A549 (cell line): ENCODE measurements around the gene MYO18B. TPM values are rescaled to one million over a fixed set of nuclear protein-coding genes. Genes with fewer than 3 reads are reported as not detected.

Experiments used
- ATAC-seq, 2 experiments: fragments of 200-7000 bp in 1 of 2; fragments of >200 bp in 1 of 2; cut with Nextera tagmentation in 1 of 2; cut with Tn5 transposase in 1 of 2; 3 replicates each; pipeline versions ENCODE4 v1.8.0 to v1.9.1; 2018 to 2020; ENCODE audit warnings: mild to moderate bottlenecking in 1 of 2, moderate library complexity in 1 of 2
- CTCF ChIA-PET: fragments of 300-600 bp; sonication (Branson Sonifier 250); formaldehyde crosslinking; extraction: SDS; loops from one replicate; lab custom pipeline; 2021; ENCODE audit warnings: antibody characterized with exemption, inconsistent platforms; lab: Yijun Ruan, JAX
- POLR2A ChIA-PET: fragments of 350-600 bp; formaldehyde crosslinking; extraction: SDS; loops from one replicate; lab custom pipeline; 2021; ENCODE audit warnings: antibody characterized with exemption, inconsistent platforms; lab: Yijun Ruan, JAX
- DNase-seq, 2 experiments: peaks; one replicate each; pipeline versions ENCODE4 v3.0.0 to v3.0.0-alpha.2; 2011 to 2016; ENCODE audit warnings: low read depth in 1 of 2, low spot score in 1 of 2
- FAIRE-seq: peaks from 2 replicates; lab custom pipeline; 2011; peaks lifted over from hg19 to GRCh38; lab: Jason Lieb, UNC
- H3K27ac ChIP-seq, 2 experiments: fragments of >200 bp; sonication (Bioruptor Twin); formaldehyde crosslinking; 3 replicates each; pipeline ENCODE4 v1.5.1; 2016 to 2017
- H3K4me1 ChIP-seq: fragments of >200 bp; sonication (Bioruptor Twin); formaldehyde crosslinking; 3 replicates; pipeline ENCODE4 v1.6.1; 2016
- H3K4me2 ChIP-seq: fragments of >200 bp; sonication (Bioruptor Twin); formaldehyde crosslinking; 3 replicates; pipeline ENCODE4 v1.6.1; 2016
- H3K4me3 ChIP-seq: fragments of >200 bp; sonication (Bioruptor Twin); formaldehyde crosslinking; 3 replicates; pipeline ENCODE4 v1.5.1; 2016
- H3K9me3 ChIP-seq: fragments of >200 bp; sonication (Bioruptor Twin); formaldehyde crosslinking; 3 replicates; pipeline ENCODE4 v1.6.1; 2016
- CEBPB ChIP-seq, 2 experiments: fragments of >200 bp in 1 of 2; sonication (Bioruptor Twin) in 1 of 2; formaldehyde crosslinking in 1 of 2; IDR thresholded peaks; 2 replicates each; pipeline ENCODE4 v1.6.1; 2012 to 2016
- CHD4 ChIP-seq: fragments of 200-600 bp; sonication (generic); IDR thresholded peaks from 2 replicates; pipeline ENCODE4 v1.6.1; 2016; ENCODE audit warnings: antibody characterized with exemption, mild to moderate bottlenecking, borderline replicate concordance
- EP300 ChIP-seq, 2 experiments: fragments of >200 bp; sonication (Bioruptor Twin); formaldehyde crosslinking; IDR thresholded peaks; 2 replicates in 1 of 2; 3 replicates in 1 of 2; pipeline ENCODE4 v1.6.1; 2016 to 2017
- FOSB ChIP-seq: fragments of 250-450 bp; sonication (Bioruptor Pico); IDR thresholded peaks from 2 replicates; pipeline ENCODE4 v1.5.0; 2020; ENCODE audit warnings: mild to moderate bottlenecking, moderate library complexity
- FOSL2 ChIP-seq, 2 experiments: fragments of 450-650 bp in 1 of 2; fragments of >200 bp in 1 of 2; sonication (Bioruptor Twin) in 1 of 2; formaldehyde crosslinking; IDR thresholded peaks; 2 replicates each; pipeline versions ENCODE4 v1.5.0 to v1.6.1; 2016 to 2020; ENCODE audit warnings: mild to moderate bottlenecking in 1 of 2, moderate library complexity in 1 of 2
- FOXS1 ChIP-seq: fragments of 250-450 bp; sonication (Bioruptor Pico); IDR thresholded peaks from 2 replicates; pipeline ENCODE4 v1.5.0; 2020; ENCODE audit warnings: mild to moderate bottlenecking, moderate library complexity
- HDAC2 ChIP-seq: fragments of 200-600 bp; sonication (generic); IDR thresholded peaks from 2 replicates; pipeline ENCODE4 v1.6.1; 2016
- HES2 ChIP-seq: fragments of >200 bp; sonication (Bioruptor Twin); formaldehyde crosslinking; IDR thresholded peaks from 2 replicates; pipeline ENCODE4 v1.6.1; 2016
- HOXA7 ChIP-seq: fragments of 250-450 bp; sonication (Bioruptor Pico); IDR thresholded peaks from 2 replicates; pipeline ENCODE4 v1.5.0; 2020; ENCODE audit warnings: mild to moderate bottlenecking, moderate library complexity
- MAZ ChIP-seq: fragments of 150-350 bp; IDR thresholded peaks from 2 replicates; pipeline ENCODE4 v1.6.1; 2014; ENCODE audit warnings: antibody characterized with exemption, low read depth, low read length, borderline replicate concordance
- NFE2L2 ChIP-seq: fragments of 150-350 bp; conservative IDR thresholded peaks from 2 replicates; pipeline ENCODE4 v1.6.1; 2014; ENCODE audit warnings: low read length
- NPAS2 ChIP-seq: fragments of 250-450 bp; sonication (Bioruptor Pico); IDR thresholded peaks from 2 replicates; pipeline ENCODE4 v1.8.0; 2022; ENCODE audit warnings: mild to moderate bottlenecking, moderate library complexity, borderline replicate concordance
- NR3C1 ChIP-seq: fragments of >200 bp; sonication (Bioruptor Twin); formaldehyde crosslinking; IDR thresholded peaks from 3 replicates; pipeline ENCODE4 v1.6.1; 2017
- PHF8 ChIP-seq: fragments of 200-600 bp; sonication (generic); IDR thresholded peaks from 2 replicates; pipeline ENCODE4 v1.6.1; 2016; ENCODE audit warnings: low read depth, mild to moderate bottlenecking, antibody characterized with exemption, moderate library complexity, borderline replicate concordance
- RFX5 ChIP-seq: fragments of 450-650 bp; IDR thresholded peaks from 2 replicates; pipeline ENCODE4 v1.7.1; 2014; ENCODE audit warnings: antibody characterized with exemption, mild to moderate bottlenecking, moderate library complexity
- SREBF2 ChIP-seq: fragments of 450-650 bp; IDR thresholded peaks from 2 replicates; pipeline ENCODE4 v1.6.1; 2014; ENCODE audit warnings: mild to moderate bottlenecking, moderate library complexity
- TFCP2L1 ChIP-seq: fragments of 250-450 bp; sonication (Bioruptor Pico); IDR thresholded peaks from 2 replicates; pipeline ENCODE4 v1.5.0; 2021; ENCODE audit warnings: mild to moderate bottlenecking
- TP53 ChIP-seq: fragments of 250-450 bp; sonication (Bioruptor Pico); IDR thresholded peaks from 2 replicates; pipeline ENCODE4 v1.5.0; 2021; ENCODE audit warnings: mild to moderate bottlenecking, moderate library complexity
- ZFP36 ChIP-seq: fragments of 450-650 bp; IDR thresholded peaks from 2 replicates; pipeline ENCODE4 v1.6.1; 2014; ENCODE audit warnings: borderline replicate concordance; ENCODE audit not compliant: partially characterized antibody
- WGBS: methylation state at CpG from one replicate; pipeline ENCODE4 v1.1.6; 2017; ENCODE audit errors: missing lambda C conversion rate; 5-methylcytosine and 5-hydroxymethylcytosine counted together
- polyA plus RNA-seq, 4 experiments: library from polyadenylated mRNA; depleted of rRNA in 3 of 4; stranded (reverse); fragments of >200 nt; fragmentation: RNase III in 1 of 4; extraction: RNeasy Plus Mini Kit Qiagen cat#74134 plus additional on column Dnase treatment in 1 of 4; gene quantifications; 2 replicates in 3 of 4; 3 replicates in 1 of 4; pipeline ENCODE4 v1.2.3, GENCODE V29; 2011 to 2017
- TF ChIP-seq, protein P1 (sequence below): IDR thresholded peaks from 2 replicates; pipeline ENCODE4 v1.6.1; 2012; ENCODE audit warnings: low read depth, borderline replicate concordance
- TF ChIP-seq, protein P2 (sequence below): fragments of 150-350 bp; IDR thresholded peaks from 2 replicates; pipeline ENCODE4 v1.6.1; 2014; ENCODE audit warnings: low read depth, mild to moderate bottlenecking, low read length
- TF ChIP-seq, protein P3 (sequence below): fragments of >200 bp; sonication (Bioruptor Twin); formaldehyde crosslinking; IDR thresholded peaks from 3 replicates; pipeline ENCODE4 v1.5.1; 2016
- TF ChIP-seq, protein P4 (sequence below): IDR thresholded peaks from 2 replicates; pipeline ENCODE4 v1.6.1; 2012

MYO18B gene
- polyA plus RNA-seq, 2 of the 4 experiments (the other 2 are of a cell fraction), result 0.01 TPM

GRCh38 chr22:26066534-26066933 is 324.5 kb downstream of the MYO18B start:
- TF ChIP-seq MAZ, result no peak
- TF ChIP-seq NFE2L2, result no peak
- TF ChIP-seq TFCP2L1 (CRISPR knock-in tag), result no peak
- Histone ChIP-seq H3K27ac (no peak overlapping the region), H3K4me2 (no peak overlapping the region), H3K4me1 (no peaks in the 10 kb centered on the region), H3K9me3 (no peaks in the 10 kb centered on the region), H3K4me3 (no peak overlapping the region)
- CTCF ChIA-PET, result no interaction called here
- WGBS, result 45% methylated on average over 6 of the region's 6 CpGs
- DNase-seq, result no peak
- no peak for FAIRE-seq
- POLR2A ChIA-PET, result no interaction called here
- ATAC-seq, result no peak

GRCh38 chr22:26068571-26068970 is 326.6 kb downstream of the MYO18B start:
- Histone ChIP-seq H3K4me1 (no peaks in the 10 kb centered on the region), H3K4me3 (no peak overlapping the region), H3K4me2 (no peak overlapping the region), H3K27ac (no peak overlapping the region), H3K9me3 (no peaks in the 10 kb centered on the region)
- ChIA-PET CTCF (interaction anchor here (1.0 kb wide), 1 partner anchor 17 kb away, joined by 3 read pairs; no protein-coding TSS in a partner anchor), POLR2A (no interaction called here)
- no peak for FAIRE-seq
- no peak for DNase-seq
- no peak for ATAC-seq
- 11% methylated on average over 3 of the region's 3 CpGs for WGBS
- TF ChIP-seq RFX5, result no peak
- TF ChIP-seq CEBPB (IDR thresholded peaks at IDR 0.05), result no peak
- TF ChIP-seq EP300 (IDR thresholded peaks at IDR 0.05), result no peak
- TF ChIP-seq, protein P1, sequence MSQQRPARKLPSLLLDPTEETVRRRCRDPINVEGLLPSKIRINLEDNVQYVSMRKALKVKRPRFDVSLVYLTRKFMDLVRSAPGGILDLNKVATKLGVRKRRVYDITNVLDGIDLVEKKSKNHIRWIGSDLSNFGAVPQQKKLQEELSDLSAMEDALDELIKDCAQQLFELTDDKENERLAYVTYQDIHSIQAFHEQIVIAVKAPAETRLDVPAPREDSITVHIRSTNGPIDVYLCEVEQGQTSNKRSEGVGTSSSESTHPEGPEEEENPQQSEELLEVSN, result no peak
- no peak for TF ChIP-seq TFCP2L1 (CRISPR knock-in tag)
- TF ChIP-seq HOXA7 (CRISPR knock-in tag), result no peak
- no peak for TF ChIP-seq FOSB (CRISPR knock-in tag)

DNA sequence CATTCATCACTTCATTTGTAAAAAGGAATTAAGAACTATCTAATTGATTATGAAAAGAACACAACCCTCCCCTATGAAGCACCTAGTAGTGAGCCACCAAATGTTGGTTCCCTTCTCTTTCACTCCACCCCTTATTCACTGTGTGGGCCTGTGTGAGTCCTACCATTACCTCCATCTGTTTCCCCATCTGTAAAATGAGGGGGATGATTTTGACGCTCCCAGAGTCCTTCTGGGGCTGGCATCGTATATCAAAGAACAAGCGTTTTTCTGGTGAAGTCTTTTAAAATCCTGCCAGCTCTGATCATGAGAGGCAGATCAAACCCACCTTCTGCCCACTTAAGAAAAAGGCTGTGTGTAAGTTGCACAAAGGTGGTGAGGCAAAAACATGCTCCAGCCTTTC is 330.6 kb downstream of the MYO18B start:
- CTCF ChIA-PET, result no interaction called here
- no peak for DNase-seq
- no peak for ATAC-seq
- no peak for TF ChIP-seq CHD4
- TF ChIP-seq PHF8, result no peak
- no peak for TF ChIP-seq TP53 (CRISPR knock-in tag)
- TF ChIP-seq FOSL2 (IDR thresholded peaks at IDR 0.05), result no peak
- no peak for TF ChIP-seq FOSL2 (CRISPR knock-in tag; IDR thresholded peaks at IDR 0.05)
- no peak for TF ChIP-seq HDAC2
- TF ChIP-seq HES2, result no peak
- no peak for TF ChIP-seq FOXS1
- TF ChIP-seq, protein P2, sequence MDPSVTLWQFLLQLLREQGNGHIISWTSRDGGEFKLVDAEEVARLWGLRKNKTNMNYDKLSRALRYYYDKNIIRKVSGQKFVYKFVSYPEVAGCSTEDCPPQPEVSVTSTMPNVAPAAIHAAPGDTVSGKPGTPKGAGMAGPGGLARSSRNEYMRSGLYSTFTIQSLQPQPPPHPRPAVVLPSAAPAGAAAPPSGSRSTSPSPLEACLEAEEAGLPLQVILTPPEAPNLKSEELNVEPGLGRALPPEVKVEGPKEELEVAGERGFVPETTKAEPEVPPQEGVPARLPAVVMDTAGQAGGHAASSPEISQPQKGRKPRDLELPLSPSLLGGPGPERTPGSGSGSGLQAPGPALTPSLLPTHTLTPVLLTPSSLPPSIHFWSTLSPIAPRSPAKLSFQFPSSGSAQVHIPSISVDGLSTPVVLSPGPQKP, result no peak
- TF ChIP-seq, protein P3, sequence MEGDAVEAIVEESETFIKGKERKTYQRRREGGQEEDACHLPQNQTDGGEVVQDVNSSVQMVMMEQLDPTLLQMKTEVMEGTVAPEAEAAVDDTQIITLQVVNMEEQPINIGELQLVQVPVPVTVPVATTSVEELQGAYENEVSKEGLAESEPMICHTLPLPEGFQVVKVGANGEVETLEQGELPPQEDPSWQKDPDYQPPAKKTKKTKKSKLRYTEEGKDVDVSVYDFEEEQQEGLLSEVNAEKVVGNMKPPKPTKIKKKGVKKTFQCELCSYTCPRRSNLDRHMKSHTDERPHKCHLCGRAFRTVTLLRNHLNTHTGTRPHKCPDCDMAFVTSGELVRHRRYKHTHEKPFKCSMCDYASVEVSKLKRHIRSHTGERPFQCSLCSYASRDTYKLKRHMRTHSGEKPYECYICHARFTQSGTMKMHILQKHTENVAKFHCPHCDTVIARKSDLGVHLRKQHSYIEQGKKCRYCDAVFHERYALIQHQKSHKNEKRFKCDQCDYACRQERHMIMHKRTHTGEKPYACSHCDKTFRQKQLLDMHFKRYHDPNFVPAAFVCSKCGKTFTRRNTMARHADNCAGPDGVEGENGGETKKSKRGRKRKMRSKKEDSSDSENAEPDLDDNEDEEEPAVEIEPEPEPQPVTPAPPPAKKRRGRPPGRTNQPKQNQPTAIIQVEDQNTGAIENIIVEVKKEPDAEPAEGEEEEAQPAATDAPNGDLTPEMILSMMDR, result no peak
- no peak for TF ChIP-seq SREBF2
- no peak for TF ChIP-seq ZFP36
- TF ChIP-seq NR3C1, result no peak
- TF ChIP-seq NPAS2 (CRISPR knock-in tag), result no peak
- TF ChIP-seq, protein P4, sequence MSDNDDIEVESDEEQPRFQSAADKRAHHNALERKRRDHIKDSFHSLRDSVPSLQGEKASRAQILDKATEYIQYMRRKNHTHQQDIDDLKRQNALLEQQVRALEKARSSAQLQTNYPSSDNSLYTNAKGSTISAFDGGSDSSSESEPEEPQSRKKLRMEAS, result no peak
- TF ChIP-seq EP300 (IDR thresholded peaks at IDR 0.05), result no peak
- POLR2A ChIA-PET, result no interaction called here
- FAIRE-seq, result no peak
- WGBS, result 4% methylated on average over 3 of the region's 3 CpGs
- Histone ChIP-seq H3K4me2 (no peak overlapping the region), H3K9me3 (no peaks in the 10 kb centered on the region), H3K27ac (no peak overlapping the region), H3K4me3 (no peak overlapping the region), H3K4me1 (no peaks in the 10 kb centered on the region)
